NOMO-1 treated with dmso at 0.1 percent for 144 hours (cell line): ENCODE results near the gene TRIM9.
"Not testable (repeated sequence)": the region's sequence is repeated elsewhere in the genome, so short reads cannot be mapped to it uniquely, and the experiment has no call there.

ENCODE experiments used
- DNase-seq: peaks from one replicate; lab custom pipeline; 2025; ENCODE audit not compliant: unreplicated experiment; lab: John Stamatoyannopoulos, UW

Gene TRIM9

DNA sequence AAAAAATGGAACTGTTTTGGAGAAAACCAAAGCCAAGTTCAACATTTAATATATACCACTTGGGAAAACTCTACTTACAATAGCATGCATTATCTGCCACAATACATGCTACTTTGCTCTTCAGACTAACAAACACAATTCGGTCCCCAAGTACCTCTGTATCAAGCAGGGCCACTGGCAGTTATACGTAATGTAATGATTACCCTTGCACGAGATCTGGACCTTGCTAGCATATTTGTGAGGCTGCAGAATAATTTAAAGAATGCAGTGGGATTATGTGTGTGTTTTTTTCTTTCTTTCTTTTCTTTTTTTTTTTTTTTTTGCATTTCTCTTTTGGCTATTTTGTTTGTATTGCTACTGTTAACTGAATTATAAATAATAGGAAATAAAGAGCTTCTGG, 127.8 kb downstream of the TRIM9 start:
- no peak for DNase-seq

DNA sequence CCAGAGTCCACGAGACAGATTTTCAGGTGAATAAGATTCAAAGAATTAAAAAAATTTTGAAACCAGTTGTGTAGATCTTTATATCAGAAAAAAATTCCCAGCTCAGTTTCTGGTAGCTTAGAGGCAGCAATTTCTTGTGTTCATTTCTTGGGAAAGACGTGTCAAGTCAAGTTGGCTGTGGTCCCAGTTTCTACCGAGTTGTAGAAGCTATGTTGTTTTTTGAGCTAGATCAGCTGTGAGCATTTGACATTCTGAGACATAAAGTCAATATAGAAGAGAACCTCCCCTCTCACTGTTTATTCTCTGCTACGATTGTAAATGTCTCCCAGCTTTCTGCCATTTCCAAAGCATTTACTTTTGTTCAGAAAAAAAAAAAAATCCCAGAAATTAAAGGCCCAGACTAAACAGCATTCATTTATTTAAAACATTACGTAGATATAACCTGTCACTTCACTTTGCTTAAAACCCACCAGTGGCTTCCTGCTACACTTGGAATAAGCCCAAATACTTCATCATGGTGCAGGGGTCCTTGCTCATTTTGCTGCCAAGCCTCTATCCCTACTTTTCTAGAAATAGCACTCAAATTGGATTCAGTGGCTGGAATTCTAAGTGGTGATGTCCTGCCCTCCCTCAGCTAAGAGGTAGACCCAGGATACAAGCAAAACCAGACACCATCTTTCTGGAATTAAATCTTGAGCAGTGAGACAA, 130.1 kb downstream of the TRIM9 start:
- no peak for DNase-seq

DNA sequence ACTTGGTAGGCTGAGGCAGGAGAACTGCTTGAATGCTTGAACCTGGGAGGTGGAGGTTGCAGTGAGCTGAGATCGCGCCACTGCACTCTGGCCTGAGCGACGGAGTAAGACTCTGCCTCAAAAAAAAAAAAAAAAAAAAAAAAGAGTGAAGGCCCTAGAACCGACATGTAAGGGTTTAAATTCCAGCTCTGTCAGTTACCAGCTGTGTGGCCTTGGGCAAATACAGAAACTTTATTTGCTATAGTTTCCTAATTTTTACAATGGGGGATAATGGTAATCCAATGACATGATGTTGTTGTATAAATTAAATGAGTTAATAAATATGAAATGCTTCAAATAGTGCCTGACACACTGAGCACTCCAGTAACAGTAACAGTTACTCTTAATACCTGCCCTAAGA, 131.0 kb downstream of the TRIM9 start:
- DNase-seq = no peak

DNA sequence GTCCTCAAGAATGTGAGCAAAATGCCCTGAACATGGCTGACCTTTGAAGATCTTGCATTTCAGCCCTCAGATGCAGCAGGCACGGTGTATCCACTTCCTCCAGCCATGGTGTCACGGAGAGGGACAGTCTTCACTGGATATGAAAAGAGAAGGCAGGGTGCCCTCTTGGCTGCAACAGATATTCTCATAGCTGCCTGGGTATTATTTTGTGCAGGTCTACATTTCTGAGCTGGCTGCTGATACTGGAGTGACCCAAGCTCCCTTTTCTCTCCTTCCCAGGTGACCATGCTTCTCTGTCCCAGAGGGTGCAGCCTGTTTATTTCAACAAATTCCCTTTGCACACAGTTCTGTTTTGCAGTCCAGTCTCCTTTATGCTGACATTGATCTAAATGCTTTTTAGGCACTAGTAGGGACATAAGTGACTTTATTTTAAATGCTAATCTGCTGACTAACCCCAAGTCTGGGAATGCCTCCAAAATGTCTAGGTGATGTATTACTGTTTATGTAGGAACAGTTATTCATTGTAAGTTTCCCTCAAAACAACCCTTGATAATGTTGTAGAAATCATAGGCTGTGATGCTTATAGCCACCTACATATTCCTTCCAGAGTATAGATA, 133.2 kb downstream of the TRIM9 start:
- DNase-seq = no peak

DNA sequence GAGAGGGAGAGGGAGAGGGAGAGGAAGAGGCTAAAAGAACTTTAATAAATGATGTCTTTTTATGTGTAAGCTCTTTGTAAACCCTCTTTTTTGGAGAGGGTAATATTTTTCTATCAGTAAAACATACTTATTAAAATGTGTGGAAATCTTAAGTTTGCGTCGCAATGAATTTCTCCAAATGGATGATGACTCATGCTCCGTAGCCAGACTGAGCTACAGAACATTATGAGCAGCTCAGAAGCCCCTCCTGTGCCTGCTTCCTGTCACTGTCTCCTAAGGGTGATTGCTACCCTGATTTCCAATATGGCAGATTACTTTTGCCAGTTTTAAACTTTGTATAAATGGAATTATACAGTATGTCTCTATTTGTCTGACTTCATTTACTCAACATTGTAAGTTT, 137.6 kb downstream of the TRIM9 start:
- DNase-seq = peak; percentile 37

DNA sequence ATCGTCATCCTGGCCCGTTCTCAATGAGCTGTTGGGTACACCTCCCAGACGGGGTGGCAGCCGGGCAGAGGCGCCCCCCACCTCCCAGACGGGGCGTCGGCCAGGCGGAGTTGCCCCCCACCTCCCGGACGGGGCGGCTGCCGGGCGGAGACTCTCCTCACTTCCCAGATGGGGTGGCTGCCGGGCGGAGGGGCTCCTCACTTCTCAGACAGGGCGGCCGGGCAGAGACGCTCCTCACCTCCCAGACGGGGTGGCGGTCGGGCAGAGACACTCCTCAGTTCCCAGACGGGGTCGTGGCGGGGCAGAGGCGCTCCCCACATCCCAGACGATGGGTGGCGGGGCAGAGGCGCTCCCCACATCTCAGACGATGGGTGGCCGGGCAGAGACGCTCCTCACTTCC, 138.5 kb downstream of the TRIM9 start:
- DNase-seq = not testable (repeated sequence)

DNA sequence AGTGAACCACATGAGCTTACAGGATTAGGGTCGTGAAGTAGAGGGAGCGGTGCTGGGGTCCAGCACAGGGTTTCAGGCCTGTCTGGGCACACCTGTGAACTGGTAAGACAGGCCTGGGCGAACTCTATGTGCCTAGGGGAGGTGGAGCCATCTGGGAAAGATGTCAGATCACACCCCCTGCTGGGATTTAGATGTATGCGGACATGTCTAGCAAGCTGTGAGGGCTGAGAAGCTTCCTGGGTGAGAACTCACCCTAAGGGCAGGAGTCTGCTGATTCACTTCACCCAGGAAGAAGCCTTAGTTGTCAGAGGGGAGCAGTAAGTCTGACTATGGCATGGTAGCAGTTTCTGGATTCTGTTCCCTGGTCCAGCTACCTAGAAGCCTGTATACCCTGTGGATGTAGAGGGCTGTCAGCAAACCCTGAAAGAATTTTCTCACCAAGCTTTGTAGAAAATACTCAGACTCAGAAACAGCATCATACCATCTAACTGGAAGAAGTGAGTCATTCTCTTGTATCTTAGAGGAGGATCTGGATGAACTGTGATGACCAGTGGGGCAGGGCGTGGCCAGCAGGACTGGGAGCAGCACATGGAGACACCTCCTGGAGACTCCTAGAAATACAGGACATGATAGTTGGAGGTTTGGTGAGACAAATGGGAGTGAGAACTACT, 139.4 kb downstream of the TRIM9 start:
- peak; percentile 22 for DNase-seq

DNA sequence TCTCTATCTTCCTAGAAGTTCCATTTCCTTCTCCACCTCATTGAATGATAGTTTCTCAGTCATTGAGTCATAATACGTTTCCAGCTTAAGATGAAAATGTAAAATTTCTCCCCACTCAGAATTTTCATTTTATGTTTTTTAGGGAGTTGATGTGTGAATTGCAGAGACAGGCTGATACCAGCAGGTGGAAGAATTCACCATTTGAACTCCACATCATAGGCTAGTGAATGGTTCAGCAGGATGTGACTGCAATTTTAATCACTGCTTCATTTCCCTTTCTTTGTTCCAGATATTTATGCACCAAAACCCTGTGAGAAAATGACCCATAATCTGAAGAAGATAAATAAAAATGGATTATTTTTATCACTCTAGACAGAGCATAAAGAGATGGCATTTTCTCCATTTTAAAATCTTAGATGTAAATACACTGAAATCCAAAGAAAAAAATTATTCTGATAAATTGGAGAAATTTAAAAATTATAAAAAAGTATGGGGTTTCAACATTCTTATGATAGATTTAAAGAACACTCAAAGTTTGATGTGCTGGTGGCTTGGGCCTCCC, 140.0 kb downstream of the TRIM9 start:
- DNase-seq = peak; percentile 8

DNA sequence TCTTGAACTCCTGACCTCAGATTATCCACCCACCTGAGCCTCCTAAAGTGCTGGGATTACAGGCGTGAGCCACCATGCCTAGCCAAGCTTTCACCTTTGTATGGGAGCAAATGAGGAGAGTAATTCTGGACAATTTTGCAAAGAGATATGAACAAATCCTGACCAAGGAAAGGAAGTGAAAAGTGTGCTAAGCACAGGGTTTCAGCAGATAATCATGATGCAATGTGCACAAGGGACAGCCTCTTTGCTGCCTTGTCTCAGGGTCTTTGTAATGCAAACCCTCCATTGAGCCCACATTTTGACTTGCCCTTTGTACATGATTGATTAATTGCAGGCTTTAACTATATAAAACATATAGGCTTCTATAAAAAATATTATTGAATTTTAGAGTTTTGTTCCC, 141.4 kb downstream of the TRIM9 start:
- DNase-seq = peak; percentile 14

DNA sequence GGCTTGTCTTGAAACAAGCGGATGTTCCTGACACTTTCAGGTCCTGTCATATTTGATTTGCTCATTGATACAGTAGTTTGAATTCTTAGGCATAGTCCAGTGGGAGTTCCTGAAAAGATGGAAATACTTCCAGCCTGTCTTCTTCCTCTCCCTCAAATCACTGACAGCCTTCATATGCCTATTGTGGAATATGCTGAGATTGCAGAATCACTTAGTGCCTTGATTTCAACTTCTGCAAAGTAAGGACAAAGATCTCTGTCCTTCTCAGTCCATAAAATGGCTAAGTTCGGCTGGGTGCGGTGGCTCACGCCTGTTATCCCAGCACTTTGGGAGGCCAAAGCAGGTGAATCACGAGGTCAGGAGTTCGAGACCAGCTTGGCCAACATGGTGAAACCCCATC, 143.9 kb downstream of the TRIM9 start:
- no peak for DNase-seq

DNA sequence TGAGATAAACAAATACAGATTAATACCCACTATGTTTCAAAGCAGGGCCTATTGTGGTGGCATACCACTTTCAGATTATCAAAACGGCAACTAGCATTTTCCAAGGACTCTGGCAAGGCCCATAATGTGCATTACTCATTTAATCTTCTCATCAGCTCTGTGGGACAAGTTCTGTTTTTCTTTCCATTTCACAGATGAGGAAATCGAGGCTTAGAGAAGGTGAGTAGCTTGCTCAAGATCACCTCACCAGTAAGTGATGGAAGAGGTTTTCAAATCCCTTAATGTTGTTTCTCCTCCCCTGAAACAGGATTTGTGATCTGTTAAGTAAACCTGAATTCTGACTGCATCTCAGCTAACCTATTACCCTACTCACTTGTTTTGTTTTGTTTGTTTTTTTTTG, 146.7 kb downstream of the TRIM9 start:
- no peak for DNase-seq

DNA sequence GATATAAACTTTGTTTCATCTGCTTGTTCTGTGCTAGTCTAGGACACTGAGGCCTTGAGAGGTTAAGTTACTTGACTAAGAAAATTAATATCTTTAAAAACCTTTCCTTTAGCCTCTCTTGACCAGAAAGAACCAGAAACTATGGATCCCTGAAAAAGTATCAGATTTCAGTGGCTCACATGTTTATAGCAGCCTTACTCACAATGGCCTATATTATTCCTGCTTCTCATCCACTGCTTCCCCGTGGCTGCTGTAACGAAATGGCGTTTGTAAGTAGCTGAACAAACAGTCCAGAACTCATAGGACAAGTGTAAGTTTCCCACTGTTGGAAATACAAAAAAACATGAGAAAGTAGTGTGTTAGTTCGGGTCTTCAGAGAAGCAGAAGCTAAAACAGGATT, 147.5 kb downstream of the TRIM9 start:
- no peak for DNase-seq

DNA sequence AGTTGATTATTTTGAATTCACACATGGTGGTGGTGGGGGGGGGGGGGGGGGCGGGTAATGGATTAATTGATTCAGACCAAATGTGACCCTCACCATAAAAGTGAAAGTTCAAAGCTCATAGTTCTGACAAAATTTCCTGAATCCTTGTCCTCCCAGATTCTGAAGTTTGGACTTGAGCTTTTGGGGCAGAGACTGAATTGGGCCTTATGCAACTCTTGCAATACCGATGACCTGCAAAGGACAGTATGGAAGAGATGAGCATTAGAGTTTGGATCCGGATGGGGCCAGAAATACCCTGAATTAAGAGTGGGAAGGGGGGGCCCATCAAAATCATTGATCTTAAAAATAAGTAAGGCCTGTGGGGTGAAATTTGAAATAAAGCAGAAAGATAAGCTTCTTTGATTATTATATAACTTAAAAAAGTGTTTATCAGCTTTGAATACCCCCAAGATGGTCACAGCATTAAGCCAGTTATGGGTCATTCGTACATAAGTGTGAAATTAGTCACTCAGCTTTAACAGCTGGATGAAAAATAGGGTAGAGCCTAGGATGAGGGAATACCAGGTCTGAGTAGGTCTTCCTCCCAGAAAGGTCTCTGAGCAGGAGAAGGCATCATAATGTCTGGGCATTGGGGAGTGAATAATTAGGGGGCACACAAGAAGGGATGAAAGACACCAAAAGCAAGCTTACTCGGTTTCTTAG, 148.5 kb downstream of the TRIM9 start:
- DNase-seq = no peak

DNA sequence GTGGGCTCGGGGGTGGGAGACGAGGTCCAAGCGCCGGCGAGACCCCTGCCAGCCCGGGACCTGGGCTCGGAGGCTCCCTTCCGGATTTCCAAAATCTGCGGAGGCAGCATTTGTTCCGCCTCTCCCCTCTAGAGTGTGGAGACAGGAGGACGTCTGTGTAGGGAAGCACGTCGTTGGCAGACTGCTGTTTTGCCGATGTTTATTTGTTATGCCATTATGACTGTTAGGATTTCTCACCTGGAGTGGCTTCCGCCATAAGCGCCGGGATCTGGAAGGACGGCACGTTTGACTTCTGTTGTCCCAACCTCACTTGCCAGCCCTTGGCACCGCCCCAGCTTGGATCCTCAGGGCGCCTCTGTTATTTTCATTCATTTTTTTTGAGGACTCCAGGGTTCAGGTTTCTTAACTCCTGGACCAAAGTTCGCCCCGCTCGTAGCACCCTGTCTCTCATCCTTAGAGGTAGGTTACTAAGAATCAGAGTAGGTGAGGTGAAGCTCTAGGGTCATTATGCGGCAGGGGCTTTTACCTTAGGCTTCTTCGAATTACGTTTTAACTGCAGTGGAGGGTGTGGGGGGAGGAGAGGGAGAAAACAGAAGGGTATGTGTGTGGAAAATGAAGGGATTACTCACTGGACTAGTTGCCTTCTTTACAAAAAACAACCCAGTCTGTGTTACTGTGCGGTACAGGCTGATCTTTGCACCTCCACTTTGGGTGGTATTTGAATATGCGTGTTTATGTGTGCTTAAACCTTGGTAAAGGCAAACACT, 150.1 kb downstream of the TRIM9 start:
- DNase-seq = peak; percentile 64

DNA sequence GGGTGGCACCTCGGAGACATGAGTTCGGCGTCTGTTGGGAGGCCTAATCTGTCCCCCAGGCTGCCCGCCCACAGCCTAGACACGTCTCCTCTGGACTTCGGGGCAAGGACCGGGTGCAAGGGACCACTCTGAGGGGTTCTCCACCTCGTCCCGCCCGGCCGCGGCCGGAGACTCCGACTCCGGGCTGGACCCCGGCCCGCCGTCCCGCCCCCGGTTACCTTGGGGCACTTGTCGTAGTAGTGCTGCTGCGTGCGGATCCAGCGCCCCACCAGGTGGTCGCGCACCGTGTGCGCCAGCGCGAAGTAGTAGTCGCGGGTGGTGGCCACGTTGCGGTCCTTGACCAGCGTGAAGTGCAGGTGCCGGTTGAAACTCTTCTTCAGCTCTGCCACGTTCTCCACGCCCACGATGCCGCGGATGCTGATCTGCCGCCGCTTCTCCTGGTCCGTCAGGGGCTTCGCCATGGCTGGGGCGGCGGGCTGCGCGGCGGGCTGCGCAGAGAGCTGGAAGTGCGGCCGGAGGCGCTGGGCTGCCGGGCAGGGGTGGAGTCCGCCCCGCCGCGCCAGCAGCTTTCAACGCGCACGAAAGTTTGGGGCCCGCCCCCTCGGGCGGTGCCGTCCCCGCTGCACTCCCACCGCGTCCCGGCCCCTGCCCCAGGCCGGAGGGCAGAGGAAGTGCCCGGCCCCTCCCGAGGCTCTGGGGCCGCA, 150.8 kb downstream of the TRIM9 start, which contains the start of gene PYGL:
Gene PYGL, minus strand, starts transcription at position 541 of the 704 bp plus-strand sequence. Its CDS starts 80 bp downstream, at position 461.
- DNase-seq = peak; percentile 64

DNA sequence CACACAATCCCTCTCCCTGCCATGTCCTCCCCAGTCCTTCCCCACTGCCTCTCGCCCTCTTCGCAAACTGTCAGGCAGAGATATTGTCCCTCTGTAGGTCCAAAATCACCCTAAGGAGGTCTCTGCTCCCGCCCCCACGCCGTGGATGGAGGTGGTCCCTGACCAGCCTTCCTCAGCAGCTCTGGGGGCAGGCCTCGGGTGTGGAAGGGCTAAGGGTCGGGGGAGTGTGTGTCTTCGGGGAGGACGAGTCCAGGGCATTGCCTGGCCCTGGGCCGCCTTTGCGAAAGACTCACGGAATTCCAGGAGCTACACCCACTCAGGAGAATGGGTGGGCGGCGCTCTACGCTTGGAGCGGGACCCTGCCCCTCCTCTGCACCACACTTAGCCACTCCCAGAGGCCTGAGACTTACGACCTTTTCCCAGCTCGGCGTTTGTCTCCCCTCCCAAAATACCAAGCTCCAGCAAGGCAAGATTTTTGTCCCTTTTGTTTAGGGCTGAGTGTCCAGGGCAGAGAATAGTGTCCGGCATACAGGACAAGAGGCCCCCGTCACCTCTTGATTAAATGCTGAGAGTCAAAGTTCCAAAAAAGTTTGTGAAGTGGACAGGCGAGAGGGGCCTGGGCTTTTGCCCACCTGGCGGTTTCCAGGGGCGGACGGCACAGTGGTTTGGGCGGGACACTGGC, 151.5 kb downstream of the TRIM9 start:
- no peak for DNase-seq

DNA sequence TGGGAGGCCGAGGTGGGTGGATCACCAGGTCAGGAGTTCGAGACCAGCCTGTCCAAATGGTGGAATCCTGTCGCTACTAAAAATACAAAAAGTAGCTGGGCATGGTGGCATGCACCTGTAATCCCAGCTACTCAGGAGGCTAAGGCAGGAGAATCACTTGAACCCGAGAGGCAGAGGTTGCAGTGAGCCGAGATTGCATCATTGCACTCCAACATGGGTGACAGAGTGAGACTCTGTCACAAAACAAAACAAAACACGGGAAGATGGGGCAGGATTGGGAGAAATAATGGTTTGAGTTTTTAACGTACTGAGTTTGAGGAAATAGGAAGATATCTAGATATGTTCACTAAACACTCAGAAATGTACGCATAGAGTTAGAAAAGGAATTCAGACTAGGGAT, 153.3 kb downstream of the TRIM9 start:
- not testable (repeated sequence) for DNase-seq

DNA sequence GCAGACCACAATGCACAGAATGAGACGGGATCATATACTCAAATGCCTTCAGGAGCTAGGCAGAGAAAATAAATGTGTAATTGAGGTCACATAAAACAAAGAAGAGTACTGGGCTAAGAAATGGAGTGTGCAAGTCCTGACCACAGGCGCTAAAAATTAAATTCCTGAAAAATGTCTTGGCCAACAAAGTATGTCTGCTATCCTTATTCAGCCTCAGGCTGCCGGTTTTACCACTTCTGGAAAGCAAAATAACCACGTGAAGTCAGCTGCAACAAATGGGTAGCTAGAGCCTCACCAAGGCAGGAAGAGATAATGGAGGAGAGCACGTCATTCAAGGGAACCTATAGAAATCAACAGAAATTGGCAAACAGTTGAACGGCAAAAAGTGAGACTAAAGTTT, 153.8 kb downstream of the TRIM9 start:
- DNase-seq = no peak

DNA sequence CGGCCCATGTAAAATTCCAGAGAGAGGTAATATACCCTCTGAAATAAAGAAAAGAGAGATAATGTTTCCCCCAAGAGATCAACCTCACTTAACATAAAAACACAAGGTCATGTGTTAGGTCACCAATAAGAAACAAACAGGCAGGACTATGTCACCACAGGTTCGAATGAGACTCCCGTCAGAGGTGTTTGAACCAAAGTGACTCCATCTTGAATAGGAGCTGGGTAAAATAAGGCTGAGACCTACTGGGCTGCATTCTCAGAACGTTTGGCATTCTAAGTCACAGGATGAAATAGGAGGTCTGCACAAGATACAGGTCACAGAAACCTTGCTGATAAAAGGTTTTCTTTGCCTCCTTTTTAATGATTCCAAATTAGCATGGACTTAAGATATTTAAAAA, 157.1 kb downstream of the TRIM9 start:
- DNase-seq = no peak
